Fibroblast of lung (primary cell): ENCODE measurements around the gene CMSS1. TPM values are rescaled to one million over a fixed set of nuclear protein-coding genes. Genes with fewer than 3 reads are reported as not detected.

ENCODE experiments used
- DNase-seq, 2 donors: peaks; one replicate each; pipeline versions ENCODE4 v3.0.0 to v3.0.0-alpha.2; 2010; ENCODE audit warnings: low read depth in 2 of 2
- H2AFZ ChIP-seq: 2 replicates; pipeline ENCODE4 v1.5.1; 2012; ENCODE audit warnings: low read length, control low read depth, inconsistent platforms
- H3K27ac ChIP-seq: 2 replicates; pipeline ENCODE4 v1.5.1; 2011; ENCODE audit warnings: low read length, control low read depth; ENCODE audit not compliant: insufficient read depth
- H3K27me3 ChIP-seq: 2 replicates; pipeline ENCODE4 v1.5.1; 2011; ENCODE audit warnings: mild to moderate bottlenecking, low read length; ENCODE audit not compliant: control insufficient read depth, insufficient read depth
- H3K36me3 ChIP-seq: 2 replicates; pipeline ENCODE4 v1.5.1; 2011; ENCODE audit warnings: low read length; ENCODE audit not compliant: control insufficient read depth, insufficient read depth
- H3K4me1 ChIP-seq: 2 replicates; pipeline ENCODE4 v1.5.1; 2011; ENCODE audit warnings: low read length; ENCODE audit not compliant: control insufficient read depth, insufficient read depth; ENCODE audit errors: extremely low read depth
- H3K4me2 ChIP-seq: 2 replicates; pipeline ENCODE4 v1.5.1; 2011; ENCODE audit warnings: low read length, control low read depth; ENCODE audit not compliant: insufficient read depth; ENCODE audit errors: extremely low read depth
- H3K4me3 ChIP-seq, 4 experiments: fragments of 200-600 bp in 1 of 4; sonication (generic) in 1 of 4; replicated peaks in 1 of 4; 2 replicates each; pipeline ENCODE4 v1.5.1; 2011 to 2016; ENCODE audit warnings: low read length in 4 of 4, low read depth in 3 of 4, mild to moderate bottlenecking in 3 of 4, control low read depth in 2 of 4, inconsistent platforms in 1 of 4, mixed read lengths in 1 of 4; ENCODE audit not compliant: insufficient read depth in 1 of 4; ENCODE audit errors: control extremely low read depth in 1 of 4
- H3K79me2 ChIP-seq: 2 replicates; pipeline ENCODE4 v1.5.1; 2012; ENCODE audit warnings: mild to moderate bottlenecking, low read length, inconsistent platforms; ENCODE audit not compliant: control insufficient read depth, insufficient read depth
- H3K9ac ChIP-seq: 2 replicates; pipeline ENCODE4 v1.5.1; 2011; ENCODE audit warnings: mild to moderate bottlenecking, low read length, control low read depth; ENCODE audit not compliant: insufficient read depth
- H3K9me3 ChIP-seq: 2 replicates; pipeline ENCODE4 v1.5.1; 2012; ENCODE audit warnings: low read depth, low read length; ENCODE audit not compliant: control insufficient read depth, insufficient read depth
- H4K20me1 ChIP-seq: 2 replicates; pipeline ENCODE4 v1.5.1; 2011; ENCODE audit warnings: low read length; ENCODE audit not compliant: control insufficient read depth, insufficient read depth; ENCODE audit errors: extremely low read depth
- CTCF ChIP-seq, 2 donors: IDR thresholded peaks in 1 of 2; conservative IDR thresholded peaks in 1 of 2; 1 replicate in 1 of 2; 2 replicates in 1 of 2; pipeline ENCODE4 v1.5.1; 2011 to 2012; ENCODE audit warnings: low read length in 2 of 2, control low read depth in 1 of 2, inconsistent platforms in 1 of 2, low read depth in 1 of 2, mild to moderate bottlenecking in 1 of 2
- EZH2 ChIP-seq: IDR thresholded peaks from 2 replicates; pipeline ENCODE4 v1.5.1; 2012; ENCODE audit warnings: low read length, control low read depth, mild to moderate bottlenecking; ENCODE audit errors: missing control alignments
- polyA plus RNA-seq, 2 donors: library from polyadenylated mRNA; depleted of rRNA in 1 of 2; stranded (reverse) in 1 of 2; unstranded in 1 of 2; fragments of >200 nt; gene quantifications; 2 replicates each; pipeline ENCODE4 v1.2.1, GENCODE V29; 2011 to 2012; ENCODE audit warnings: missing spikeins in 1 of 2
- total RNA-seq: library from RNA; depleted of rRNA; stranded (reverse); fragments of >200 nt; gene quantifications from 2 replicates; pipeline ENCODE4 v1.2.1, GENCODE V29; 2014

The CMSS1 gene
- total and polyA plus RNA-seq, 2 donors (not counting 1 experiment from before 2014, with no cell fraction given) = 6.9 to 13.2 TPM

DNA sequence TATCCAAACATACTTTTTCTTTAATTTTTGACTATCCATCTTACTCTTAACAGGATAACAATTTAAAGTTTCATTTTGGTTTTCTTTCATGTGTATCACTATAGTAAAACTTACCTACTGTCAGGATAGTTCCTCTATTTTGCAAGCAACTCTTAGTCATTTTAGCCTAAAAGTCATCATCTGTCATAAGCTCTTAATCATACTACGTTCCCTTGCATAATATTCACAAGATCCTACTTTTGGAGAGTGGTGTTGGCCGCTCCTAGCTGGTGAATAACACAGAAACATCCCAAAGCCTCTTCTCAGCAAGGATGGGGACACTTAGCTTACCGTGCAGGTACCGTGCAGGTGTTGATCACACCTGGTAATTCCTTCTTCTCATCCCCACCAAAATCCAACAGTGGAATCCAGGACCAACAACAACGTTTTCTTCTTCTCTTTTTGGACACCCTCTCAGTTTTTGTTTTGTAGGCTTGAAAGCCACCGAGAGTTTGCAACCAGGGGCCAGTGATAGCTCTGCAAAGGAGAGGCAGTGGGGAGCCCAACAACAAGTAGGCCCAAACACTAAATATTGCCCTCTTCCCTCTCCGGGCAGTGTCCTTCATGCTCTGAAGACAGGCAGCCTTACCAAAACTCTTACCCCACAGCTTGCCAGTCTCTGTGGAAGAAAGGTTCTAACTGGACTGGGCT lies 296.2 kb downstream of the CMSS1 start:
- H4K20me1 ChIP-seq = no peaks in the 10 kb centered on the region
- no peaks in the 10 kb centered on the region for H3K79me2 ChIP-seq
- H3K4me2 ChIP-seq = no peak overlapping the region
- TF ChIP-seq CTCF (conservative IDR thresholded peaks at IDR 0.05 in 1 of 2, IDR thresholded peaks at IDR 0.05 in 1 of 2; ENCODE audit: low read depth in 1 of 2, low read length in 2 of 2) (no peak), EZH2 (no peak)
- no peak overlapping the region for H3K9ac ChIP-seq
- no peak overlapping the region for H3K4me3 ChIP-seq
- H3K27ac ChIP-seq = no peak overlapping the region
- H3K4me1 ChIP-seq = no peaks in the 10 kb centered on the region
- no peaks in the 10 kb centered on the region for H3K27me3 ChIP-seq
- no peak overlapping the region for H2AFZ ChIP-seq
- DNase-seq = no peak
- H3K36me3 ChIP-seq = no peaks in the 10 kb centered on the region
- no peaks in the 10 kb centered on the region for H3K9me3 ChIP-seq

DNA sequence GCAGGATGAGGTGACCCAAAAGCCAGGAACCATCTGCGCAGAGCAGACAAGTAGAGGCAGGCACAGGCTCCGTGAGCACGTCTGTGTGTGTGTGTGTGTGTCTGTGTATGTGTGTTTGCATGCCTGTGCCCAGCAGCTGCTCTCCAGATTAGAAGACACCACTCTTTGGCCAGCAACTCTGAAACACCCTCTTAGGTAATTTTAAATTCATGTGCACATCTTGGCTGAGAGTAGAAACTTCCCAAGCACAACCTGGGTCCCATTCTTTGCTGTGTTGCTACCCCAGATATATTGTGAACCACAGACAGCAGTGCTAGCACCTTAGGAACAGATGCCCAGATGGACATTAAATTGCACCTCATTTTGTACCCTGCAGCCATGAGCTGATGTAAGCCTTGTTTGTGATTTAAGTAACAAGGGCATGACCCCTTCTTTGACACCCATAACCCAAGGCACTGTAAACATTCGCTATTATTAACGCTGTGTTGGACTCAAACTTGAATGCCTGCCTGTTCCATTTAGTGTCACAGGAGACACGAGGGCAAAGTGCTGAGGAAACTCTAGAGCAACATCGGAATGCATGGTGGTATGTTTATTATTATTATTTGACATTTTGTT lies 296.9 kb downstream of the CMSS1 start, which contains the start of gene FILIP1L:
FILIP1L (minus strand) TSS at position 89 of the 618 bp plus-strand sequence.
- peak in 1 of 2 donors; percentile 36 for DNase-seq
- Histone ChIP-seq H3K4me2 (no peak within 1 kb of the TSS), H3K9ac (no peak within 1 kb of the TSS), H3K4me1 (no peaks in the 10 kb centered on the region), H3K79me2 (no peaks in the 10 kb centered on the region), H3K9me3 (no peaks in the 10 kb centered on the region), H2AFZ (no peak within 1 kb of the TSS), H3K27me3 (no peaks in the 10 kb centered on the region), H3K36me3 (no peaks in the 10 kb centered on the region), H3K4me3 (no peak within 1 kb of the TSS), H4K20me1 (no peaks in the 10 kb centered on the region), H3K27ac (no peak within 1 kb of the TSS)
- no peak for TF ChIP-seq EZH2
- no peak for TF ChIP-seq CTCF (conservative IDR thresholded peaks at IDR 0.05 in 1 of 2, IDR thresholded peaks at IDR 0.05 in 1 of 2; ENCODE audit: low read depth in 1 of 2, low read length in 2 of 2)

- no peak overlapping the region for H2AFZ ChIP-seq
- TF ChIP-seq EZH2 (no peak), CTCF (conservative IDR thresholded peaks at IDR 0.05 in 1 of 2, IDR thresholded peaks at IDR 0.05 in 1 of 2; ENCODE audit: low read depth in 1 of 2, low read length in 2 of 2) (no peak)
- H3K36me3 ChIP-seq = no peaks in the 10 kb centered on the region
- no peaks in the 10 kb centered on the region for H3K27me3 ChIP-seq
- DNase-seq = no peak
- no peak overlapping the region for H3K27ac ChIP-seq
- no peaks in the 10 kb centered on the region for H3K79me2 ChIP-seq
- no peak overlapping the region for H3K9ac ChIP-seq
- no peaks in the 10 kb centered on the region for H3K4me1 ChIP-seq
- H3K4me2 ChIP-seq = no peak overlapping the region
- H3K9me3 ChIP-seq = no peaks in the 10 kb centered on the region
- H4K20me1 ChIP-seq = no peaks in the 10 kb centered on the region
- no peak overlapping the region for H3K4me3 ChIP-seq
Observed at GRCh38 chr3:100117093-100117492, 299.4 kb downstream of the CMSS1 start.
